ENCODE measurements around the gene GSDMA. TPM values are rescaled to one million over a fixed set of nuclear protein-coding genes. Genes with fewer than 3 reads are reported as not detected.

GSDMA gene
- polyA plus RNA-seq, 4 donors = 0.59 to 4.7 (median 2.4) TPM

DNA sequence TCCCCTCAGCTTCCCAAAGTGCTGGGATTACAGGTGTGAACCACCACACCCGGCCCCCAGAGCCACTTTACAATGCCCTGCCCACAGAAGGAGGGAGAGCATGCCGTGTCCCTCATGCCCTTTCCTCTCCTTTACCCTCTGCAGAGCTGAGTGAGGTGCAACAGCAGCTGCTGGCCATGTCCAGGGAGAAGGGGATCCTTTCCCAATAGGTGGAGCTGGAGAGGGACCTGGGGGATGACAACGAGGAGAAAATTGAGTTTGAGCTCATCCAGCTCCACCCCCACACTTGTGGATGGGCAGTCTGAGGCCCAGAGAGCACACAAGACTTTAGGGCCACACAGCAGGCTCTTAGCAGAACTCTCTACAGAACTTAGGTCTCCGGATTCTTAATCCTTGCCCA, 7.9 kb upstream of the GSDMA start:
- DNase-seq (ENCODE audit: low read depth in 4 of 4, low spot score in 3 of 4) = no peak

GRCh38 chr17:39955726-39956225, 7.0 kb upstream of the GSDMA start:
- no peak for DNase-seq (ENCODE audit: low read depth in 4 of 4, low spot score in 3 of 4)

DNA sequence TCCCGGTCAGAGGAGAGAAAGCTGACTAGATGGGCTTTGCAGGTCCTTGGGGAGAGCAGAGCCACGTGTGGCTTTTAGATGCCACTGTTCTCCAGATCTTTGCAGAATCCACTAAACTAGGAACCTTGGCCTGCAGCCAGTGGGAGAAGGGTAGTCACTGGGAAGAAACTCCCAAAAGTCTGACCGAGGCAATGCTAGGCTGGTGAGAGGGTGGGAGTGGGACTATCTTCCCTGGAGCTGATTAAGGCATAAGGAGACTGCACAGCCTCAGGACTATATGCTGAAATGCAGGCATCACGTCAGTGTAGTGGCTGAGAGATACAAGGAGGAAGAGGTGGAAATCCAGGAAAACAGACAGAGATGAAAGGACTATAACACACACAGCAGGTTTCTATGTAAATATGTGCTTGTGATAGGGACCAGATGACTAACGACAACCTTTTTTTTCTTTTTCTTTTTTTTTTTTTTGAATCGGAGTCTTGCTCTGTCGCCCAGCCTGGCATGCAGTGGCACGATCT, 2.2 kb upstream of the GSDMA start:
- DNase-seq (ENCODE audit: low read depth in 4 of 4, low spot score in 3 of 4) = no peak

DNA sequence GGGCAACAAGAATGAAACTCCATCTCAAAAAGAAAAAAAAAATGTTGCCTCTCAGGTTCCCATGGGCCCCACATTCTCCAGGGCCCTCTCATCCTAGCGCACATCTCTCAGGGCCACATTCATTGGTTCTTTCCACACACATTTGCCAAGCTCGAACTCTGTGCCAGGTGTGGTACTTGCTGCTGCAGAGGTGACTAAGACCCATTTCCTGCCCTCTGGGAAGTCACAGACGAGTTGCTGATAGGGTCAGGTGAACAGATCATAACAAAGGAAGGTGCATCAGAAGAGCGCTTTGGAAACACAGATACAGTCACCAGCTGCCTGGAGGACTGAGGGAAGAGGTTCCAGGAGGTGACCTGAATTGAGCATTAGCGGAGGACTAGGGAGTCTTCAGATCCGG, 1.0 kb downstream of the GSDMA start:
- no peak for DNase-seq (ENCODE audit: low read depth in 4 of 4, low spot score in 3 of 4)

DNA sequence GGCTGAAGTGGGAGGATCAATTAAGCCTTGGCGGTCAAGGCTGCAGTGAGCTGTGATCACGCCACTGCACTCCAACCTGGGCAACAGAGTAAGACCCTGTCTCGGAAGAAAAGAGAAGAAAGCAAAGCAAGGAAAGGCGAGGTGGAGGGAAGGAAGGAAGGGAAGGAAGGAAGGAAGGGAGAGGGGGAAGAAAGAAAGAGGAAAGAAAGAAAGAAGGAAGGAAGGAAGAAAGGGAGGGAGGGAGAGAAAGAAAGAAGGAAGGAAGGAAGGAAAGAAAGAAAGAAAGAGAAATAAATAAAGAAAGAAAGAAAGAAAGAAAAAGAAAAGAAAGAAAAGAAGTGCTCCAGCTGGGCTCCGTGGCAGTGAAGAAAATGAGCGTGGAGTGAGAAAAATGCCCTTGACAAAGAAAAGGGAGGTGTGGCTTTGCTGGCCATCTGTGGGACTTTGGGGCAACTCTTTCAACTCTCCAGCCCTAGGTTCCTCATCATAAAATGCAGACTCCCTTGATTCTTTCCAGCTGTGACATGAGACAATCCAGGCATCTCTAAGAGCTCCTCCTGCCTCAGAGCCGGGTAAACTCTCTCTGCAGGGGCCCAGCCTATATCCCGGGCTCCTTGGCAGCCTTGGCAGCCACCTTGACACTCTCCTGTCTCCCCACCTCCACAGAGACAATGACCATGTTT, 2.4 kb downstream of the GSDMA start:
- DNase-seq (ENCODE audit: low read depth in 4 of 4, low spot score in 3 of 4) = no peak

GRCh38 chr17:39966771-39967170, 4.0 kb downstream of the GSDMA start:
- no peak for DNase-seq (ENCODE audit: low read depth in 4 of 4, low spot score in 3 of 4)

- no peak for DNase-seq (ENCODE audit: low read depth in 4 of 4, low spot score in 3 of 4)
These were observed 6.0 kb downstream of the GSDMA start for GRCh38 chr17:39968761-39969160.

DNA sequence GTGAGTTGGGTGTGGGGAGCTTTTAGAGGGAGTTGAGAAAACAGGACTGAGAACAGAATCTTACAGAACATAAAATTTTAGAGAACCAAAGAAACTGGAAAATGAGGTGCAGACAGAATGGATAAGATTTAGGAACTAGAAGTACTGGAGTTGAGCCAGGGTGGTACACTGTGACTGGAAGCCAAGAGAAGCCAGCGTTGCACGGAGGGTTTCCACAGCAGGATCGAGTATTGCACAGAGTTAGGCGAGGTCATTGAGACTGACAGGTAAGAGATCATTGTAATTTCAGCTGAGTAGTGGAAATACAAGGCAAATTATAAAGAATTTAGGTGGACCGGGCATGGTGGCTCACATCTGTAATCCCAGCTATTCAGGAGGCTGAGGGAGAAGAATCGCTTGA, 6.6 kb downstream of the GSDMA start:
- no peak for DNase-seq (ENCODE audit: low read depth in 4 of 4, low spot score in 3 of 4)

GRCh38 chr17:39970157-39970692, 7.4 kb downstream of the GSDMA start:
- DNase-seq (ENCODE audit: low read depth in 4 of 4, low spot score in 3 of 4) = no peak

- DNase-seq (ENCODE audit: low read depth in 4 of 4, low spot score in 3 of 4) = no peak
These were observed 8.3 kb downstream of the GSDMA start for GRCh38 chr17:39971076-39971603.

- DNase-seq (ENCODE audit: low read depth in 4 of 4, low spot score in 3 of 4) = no peak
These were observed 9.5 kb downstream of the GSDMA start for GRCh38 chr17:39972271-39972670.

DNA sequence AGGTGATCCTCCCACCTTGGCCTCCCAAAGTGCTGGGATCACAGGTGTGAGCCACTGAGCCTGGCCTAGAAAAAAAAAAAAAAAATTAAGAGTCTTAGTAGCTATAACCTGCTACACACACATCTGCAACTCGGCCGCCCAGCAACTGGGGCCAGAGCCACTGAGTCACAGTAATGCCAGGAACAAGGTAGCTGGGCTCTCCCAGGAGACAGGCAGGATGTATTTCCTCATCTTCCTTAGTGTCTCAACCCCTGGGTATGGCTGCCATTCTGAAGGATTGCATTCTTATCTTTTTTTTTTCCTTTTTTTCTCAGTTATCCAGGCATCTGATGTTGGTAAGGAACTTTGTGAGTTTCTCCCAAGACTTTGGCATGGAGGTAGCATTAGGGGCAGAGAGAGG, 10.7 kb downstream of the GSDMA start:
- no peak for DNase-seq (ENCODE audit: low read depth in 4 of 4, low spot score in 3 of 4)

DNA sequence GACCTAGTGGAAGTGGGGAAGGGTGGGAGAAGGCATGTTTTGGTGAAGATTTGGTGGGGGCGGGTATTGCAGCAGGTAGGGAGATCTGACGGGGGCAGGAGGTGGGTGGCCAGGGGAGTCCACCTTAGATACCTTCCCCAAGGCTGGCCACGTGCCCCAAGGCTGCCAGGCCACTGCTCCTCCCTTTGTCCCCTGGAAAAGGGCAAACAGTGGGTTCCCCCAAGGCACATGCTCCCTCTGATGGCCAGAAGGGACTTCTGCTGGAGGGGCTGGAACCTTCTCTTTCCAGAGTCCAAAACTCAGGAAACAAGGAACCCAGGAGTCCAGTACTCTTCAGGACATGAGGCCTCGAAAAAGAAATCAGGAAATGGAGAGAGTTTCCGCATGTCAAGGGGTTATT, 11.6 kb downstream of the GSDMA start:
- no peak for DNase-seq (ENCODE audit: low read depth in 4 of 4, low spot score in 3 of 4)

- no peak for DNase-seq (ENCODE audit: low read depth in 4 of 4, low spot score in 3 of 4)
These were observed 13.0 kb downstream of the GSDMA start for GRCh38 chr17:39975801-39976200.

DNA sequence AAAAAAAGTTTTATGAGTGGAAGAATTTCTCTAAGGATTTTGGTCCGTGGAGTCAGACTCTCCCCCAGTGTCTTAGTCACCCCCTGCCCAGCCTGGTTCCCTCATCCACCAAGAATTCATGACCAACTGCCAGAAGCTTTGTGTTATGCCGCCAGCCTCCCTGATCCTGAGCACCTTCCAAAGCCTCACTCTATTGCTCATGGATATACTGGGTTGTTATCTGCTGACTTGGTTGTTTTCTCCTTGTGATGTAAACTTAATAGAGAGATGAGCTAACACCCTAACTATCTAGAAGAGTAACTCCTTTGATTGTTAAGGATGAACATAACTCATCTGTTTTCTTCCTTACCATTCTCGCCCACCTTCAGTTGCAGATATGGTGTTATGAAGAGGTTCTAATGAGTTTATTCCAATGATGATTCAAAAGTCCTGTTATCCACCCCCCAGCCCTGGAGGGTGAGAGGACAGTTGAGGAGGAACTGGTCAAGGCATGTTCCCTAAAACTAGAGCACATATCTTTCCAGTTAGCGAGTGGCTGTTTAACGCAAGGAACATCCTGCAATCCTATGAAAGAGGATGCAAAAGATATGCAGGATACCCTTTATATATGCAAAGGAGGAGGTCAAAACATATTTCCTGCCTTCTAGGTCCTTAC, 16.3 kb downstream of the GSDMA start:
- DNase-seq (ENCODE audit: low read depth in 4 of 4, low spot score in 3 of 4) = no peak

DNA sequence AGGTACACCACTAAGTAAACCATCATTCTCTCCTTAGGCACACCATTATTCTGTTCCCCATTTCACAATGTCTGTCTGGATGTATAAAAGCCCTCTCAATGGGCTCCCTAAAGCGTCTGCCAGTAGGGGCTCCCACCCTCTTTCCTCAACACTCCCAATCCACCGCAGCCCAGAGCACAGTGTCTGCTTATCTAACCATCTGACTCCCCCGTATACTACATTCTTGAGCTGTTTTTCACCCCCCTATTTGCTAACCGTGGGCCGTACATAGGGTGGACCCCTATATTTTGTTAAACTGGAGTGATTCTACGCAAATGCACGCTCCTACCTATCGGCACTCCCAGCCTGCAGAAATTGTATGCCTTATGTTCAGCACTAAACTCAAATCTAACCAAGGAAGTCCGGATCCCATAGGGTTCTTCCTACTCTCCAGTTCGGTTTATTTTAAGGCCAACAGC, 17.1 kb downstream of the GSDMA start:
- DNase-seq (ENCODE audit: low read depth in 4 of 4, low spot score in 3 of 4) = peak in 2 of 4 donors; percentile 5 to 24

DNA sequence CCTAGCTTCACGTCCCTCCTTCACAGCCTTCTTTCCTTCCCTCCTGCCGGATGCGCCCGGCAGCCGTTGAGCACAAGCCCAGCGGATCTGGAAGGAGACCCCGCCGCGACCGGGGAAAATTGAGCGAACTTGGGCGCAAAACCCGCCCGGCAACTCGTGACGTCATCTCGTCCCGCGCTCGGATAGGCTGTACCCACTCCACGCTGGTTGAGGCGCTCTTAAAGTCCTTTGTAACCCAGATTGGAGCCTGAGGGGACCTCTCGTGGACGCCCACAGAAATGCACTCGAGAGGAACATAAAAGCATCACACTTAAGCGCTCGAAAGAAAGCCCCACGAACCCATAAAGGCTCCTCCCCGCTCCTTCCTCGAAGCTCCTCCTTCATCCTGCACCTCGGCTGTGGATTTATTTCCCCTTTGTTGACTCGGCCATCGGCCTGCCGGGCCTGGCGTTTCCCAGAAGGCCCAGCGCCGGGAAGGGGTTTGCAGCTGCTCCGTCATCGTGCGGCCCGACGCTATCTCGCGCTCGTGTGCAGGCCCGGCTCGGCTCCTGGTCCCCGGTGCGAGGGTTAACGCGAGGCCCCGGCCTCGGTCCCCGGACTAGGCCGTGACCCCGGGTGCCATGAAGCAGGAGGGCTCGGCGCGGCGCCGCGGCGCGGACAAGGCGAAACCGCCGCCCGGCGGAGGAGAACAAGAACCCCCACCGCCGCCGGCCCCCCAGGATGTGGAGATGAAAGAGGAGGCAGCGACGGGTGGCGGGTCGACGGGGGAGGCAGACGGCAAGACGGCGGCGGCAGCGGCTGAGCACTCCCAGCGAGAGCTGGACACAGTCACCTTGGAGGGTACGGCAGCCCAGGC, 17.8 kb downstream of the GSDMA start, which contains the start of gene PSMD3:
PSMD3 (plus strand) TSS at position 457 of the 856 bp plus-strand sequence; CDS start at position 621, 164 bp downstream.
- peak; percentile 99 to 100 (median 100) for DNase-seq (ENCODE audit: low read depth in 4 of 4, low spot score in 3 of 4)

DNA sequence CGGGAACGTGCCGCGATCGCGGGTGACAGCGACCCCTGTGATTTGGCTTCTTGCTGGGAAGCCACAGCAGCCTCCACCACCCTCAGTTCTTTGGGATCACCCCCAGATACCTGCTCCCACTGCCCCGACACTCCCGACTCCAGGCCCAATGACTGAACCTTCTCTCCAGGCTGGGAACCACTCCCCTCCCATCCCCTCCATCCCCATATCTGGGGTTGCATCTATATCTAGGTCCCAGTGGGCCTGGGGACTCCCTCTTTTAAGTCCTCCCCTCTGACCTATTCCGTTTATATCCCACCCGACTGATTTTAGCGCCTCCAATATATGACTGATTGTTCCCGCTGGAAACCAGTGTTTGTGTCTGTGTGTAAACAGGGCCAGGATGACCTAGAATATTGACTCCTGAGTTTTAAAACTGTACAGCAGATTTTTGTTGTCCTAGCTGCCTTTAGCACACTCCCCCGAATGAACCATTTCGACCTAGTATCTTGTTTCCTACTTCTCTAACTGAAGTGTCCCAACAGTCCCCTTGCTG, 18.5 kb downstream of the GSDMA start:
- no peak for DNase-seq (ENCODE audit: low read depth in 4 of 4, low spot score in 3 of 4)

GRCh38 chr17:39981766-39982375, 19.1 kb downstream of the GSDMA start:
- DNase-seq (ENCODE audit: low read depth in 4 of 4, low spot score in 3 of 4) = no peak

All from right renal pelvis (tissue), 4 donors.